Bronchial epithelial cell (primary cell): ENCODE results near the gene CLEC4D. TPM values are rescaled to one million over a fixed set of nuclear protein-coding genes. Genes with fewer than 3 reads are reported as not detected.

Experiments used
- DNase-seq: peaks from one replicate; pipeline ENCODE4 v3.0.0-alpha.2; 2010; ENCODE audit warnings: low read depth
- FAIRE-seq: peaks from 2 replicates; lab custom pipeline; 2011; peaks lifted over from hg19 to GRCh38; lab: Jason Lieb, UNC
- H3K27me3 ChIP-seq: 2 replicates; pipeline ENCODE4 v1.5.1; 2011; ENCODE audit warnings: low read length; ENCODE audit not compliant: control insufficient read depth, insufficient read depth
- H3K36me3 ChIP-seq: 2 replicates; pipeline ENCODE4 v1.5.1; 2011; ENCODE audit warnings: low read length; ENCODE audit not compliant: control insufficient read depth, insufficient read depth
- H3K4me3 ChIP-seq: 2 replicates; pipeline ENCODE4 v1.5.1; 2011; ENCODE audit warnings: mild to moderate bottlenecking, low read depth, low read length, control low read depth
- CTCF ChIP-seq: IDR thresholded peaks from 2 replicates; pipeline ENCODE4 v1.5.1; 2011; ENCODE audit warnings: mild to moderate bottlenecking, moderate library complexity, low read length, control low read depth, inconsistent platforms; ENCODE audit not compliant: insufficient read depth, severe bottlenecking
- total RNA-seq: library from RNA; depleted of rRNA; stranded (reverse); fragments of >200 nt; gene quantifications from 2 replicates; pipeline ENCODE4 v1.2.1, GENCODE V29; 2014

CLEC4D gene
- total RNA-seq, 1 donor from 2014 or later = not detected

DNA sequence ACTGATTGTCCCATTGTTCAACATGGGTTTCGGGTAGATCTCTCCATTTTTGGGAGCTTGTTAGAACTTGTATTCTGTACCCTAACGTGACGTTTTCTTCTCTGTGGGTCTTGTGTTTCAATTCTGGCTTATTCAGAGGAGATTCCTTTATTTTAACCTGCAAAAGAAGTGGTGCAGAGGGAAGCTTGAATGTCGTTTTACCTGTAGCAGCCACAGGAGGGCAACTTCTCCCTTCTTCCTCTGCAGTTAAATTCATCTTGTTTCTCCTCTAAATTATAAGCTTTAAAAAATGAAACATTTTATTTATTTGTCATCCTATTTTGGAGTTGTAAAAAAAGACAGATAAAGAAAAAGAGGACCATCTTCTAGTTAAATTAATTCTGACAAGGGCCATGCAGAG lies 13.7 kb upstream of the CLEC4D start:
- H3K36me3 ChIP-seq = no peaks in the 10 kb centered on the region
- H3K4me3 ChIP-seq = no peak overlapping the region
- H3K27me3 ChIP-seq = no peaks in the 10 kb centered on the region
- FAIRE-seq = no peak
- no peak for TF ChIP-seq CTCF
- DNase-seq = no peak

- no peak for FAIRE-seq
These were observed 11.6 kb upstream of the CLEC4D start for GRCh38 chr12:8501720-8502119.

GRCh38 chr12:8504351-8504750 lies 9.0 kb upstream of the CLEC4D start:
- DNase-seq = peak; percentile 72
- no peak for FAIRE-seq
- no peaks in the 10 kb centered on the region for H3K36me3 ChIP-seq
- no peak overlapping the region for H3K4me3 ChIP-seq
- H3K27me3 ChIP-seq = no peaks in the 10 kb centered on the region
- no peak for TF ChIP-seq CTCF

More at GRCh38 chr12:8501720-8502119, 11.6 kb upstream of the CLEC4D start:
- Histone ChIP-seq H3K27me3 (no peaks in the 10 kb centered on the region), H3K4me3 (no peak overlapping the region), H3K36me3 (no peaks in the 10 kb centered on the region)
- TF ChIP-seq CTCF = no peak
- no peak for DNase-seq

- H3K4me3 ChIP-seq = no peak overlapping the region
- no peaks in the 10 kb centered on the region for H3K36me3 ChIP-seq
- H3K27me3 ChIP-seq = no peaks in the 10 kb centered on the region
- DNase-seq (no peak), FAIRE-seq (no peak)
- no peak for TF ChIP-seq CTCF
These were observed 5.7 kb upstream of the CLEC4D start for GRCh38 chr12:8507596-8507995.

DNA sequence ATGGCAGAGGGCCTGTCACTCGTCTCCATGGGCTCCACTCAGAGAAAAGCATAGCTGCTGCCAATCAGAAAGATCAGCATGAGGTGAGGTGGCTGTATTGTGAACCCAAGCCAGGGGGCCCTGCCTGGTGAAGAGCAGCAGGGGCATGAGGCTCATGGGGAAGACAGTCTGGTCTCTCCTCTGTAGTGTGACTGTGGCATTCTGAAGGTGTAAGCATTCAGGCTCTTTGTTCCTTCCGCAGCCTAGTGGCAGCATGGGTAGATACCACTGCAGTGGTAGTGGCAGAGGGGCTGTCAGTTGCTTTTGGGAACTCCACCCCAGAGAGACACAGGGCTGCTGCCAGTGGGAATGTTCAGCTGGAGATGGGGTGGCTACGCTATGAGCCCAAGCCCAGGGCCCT lies 5.1 kb upstream of the CLEC4D start:
- Histone ChIP-seq H3K27me3 (no peaks in the 10 kb centered on the region), H3K36me3 (no peaks in the 10 kb centered on the region), H3K4me3 (no peak overlapping the region)
- TF ChIP-seq CTCF = no peak
- FAIRE-seq = no peak
- DNase-seq = no peak

DNA sequence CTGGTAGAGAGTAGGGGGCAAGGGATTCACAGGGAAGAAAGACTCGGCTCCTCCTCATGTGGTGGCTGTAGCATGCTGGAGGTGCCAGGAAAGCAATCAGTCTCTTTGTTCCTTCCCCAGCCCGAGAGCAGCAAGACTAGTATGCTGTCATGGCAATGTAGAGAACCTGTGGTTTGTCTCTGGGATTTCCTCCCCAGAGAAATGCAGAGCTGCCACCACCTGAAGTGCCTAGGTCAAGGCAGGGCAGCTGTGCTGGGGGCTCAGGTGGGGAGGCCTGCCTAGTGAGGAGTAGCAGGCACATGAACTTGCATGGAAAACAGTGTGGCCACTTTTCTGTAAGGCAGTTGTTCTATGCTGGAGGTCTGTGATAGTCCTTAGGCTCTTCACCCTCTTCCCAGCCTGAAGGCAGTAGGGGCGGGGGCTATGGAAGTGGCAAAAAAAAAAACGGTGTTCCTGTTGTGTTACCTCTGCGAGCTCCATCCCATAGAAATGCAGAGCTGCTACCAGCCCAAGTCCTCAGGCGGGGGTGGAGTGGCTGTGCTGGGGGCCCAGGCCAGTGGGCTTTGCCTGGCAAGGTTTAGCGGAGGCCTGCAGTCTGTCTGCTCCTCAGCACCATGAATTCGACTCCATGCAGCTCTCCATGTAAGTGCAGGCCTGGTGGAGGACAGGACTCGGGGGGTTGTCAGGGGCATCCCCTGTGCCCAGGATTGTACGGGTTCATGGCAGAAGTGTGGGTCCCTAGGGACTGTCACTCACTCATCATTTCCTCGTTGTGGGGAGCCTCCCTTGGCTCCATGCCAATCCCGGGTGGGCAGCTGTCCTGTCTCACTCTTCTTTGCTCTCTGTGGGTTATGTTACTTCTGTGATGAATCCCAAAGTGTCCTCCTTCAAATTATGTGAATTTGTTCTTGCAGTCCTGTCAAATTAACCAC lies 4.1 kb upstream of the CLEC4D start:
- DNase-seq = no peak
- no peaks in the 10 kb centered on the region for H3K36me3 ChIP-seq
- H3K27me3 ChIP-seq = no peaks in the 10 kb centered on the region
- no peak for TF ChIP-seq CTCF
- no peak overlapping the region for H3K4me3 ChIP-seq
- no peak for FAIRE-seq
